ACC112 (cell line): Measurements from ENCODE around the gene ANO4.
"Not testable (repeated sequence)": the region's sequence is repeated elsewhere in the genome, so short reads cannot be mapped to it uniquely, and the experiment has no call there.

Experiments
- H2AFZ ChIP-seq: fragments of 200-600 bp; sonication (generic); one replicate; pipeline ENCODE4 v1.6.0; 2017; ENCODE audit warnings: antibody characterized with exemption, low read length; ENCODE audit not compliant: unreplicated experiment
- H3K27ac ChIP-seq: fragments of 200-600 bp; sonication (generic); 2 replicates; pipeline ENCODE4 v1.5.1; 2014; ENCODE audit warnings: low read depth, mild to moderate bottlenecking, antibody characterized with exemption, low read length, moderate library complexity
- H3K27me3 ChIP-seq: fragments of 200-600 bp; sonication (generic); 2 replicates; pipeline ENCODE4 v1.6.1; 2014; ENCODE audit warnings: mild to moderate bottlenecking, antibody characterized with exemption, low read length, moderate library complexity, mixed read lengths; ENCODE audit not compliant: insufficient read depth
- H3K36me3 ChIP-seq: fragments of 200-600 bp; sonication (generic); 2 replicates; pipeline ENCODE4 v1.6.1; 2016; ENCODE audit warnings: mild to moderate bottlenecking, antibody characterized with exemption, low read length, moderate library complexity, mixed read lengths; ENCODE audit not compliant: insufficient read depth
- H3K4me1 ChIP-seq: fragments of 200-600 bp; sonication (generic); one replicate; pipeline ENCODE4 v1.6.1; 2016; ENCODE audit warnings: low read length, mixed read lengths; ENCODE audit not compliant: insufficient read depth, unreplicated experiment, control insufficient read depth
- H3K4me3 ChIP-seq: fragments of 200-600 bp; sonication (generic); 2 replicates; pipeline ENCODE4 v1.5.1; 2014; ENCODE audit warnings: mild to moderate bottlenecking, low read depth, low read length
- H3K79me2 ChIP-seq: fragments of 200-600 bp; sonication (generic); one replicate; pipeline ENCODE4 v1.6.0; 2016; ENCODE audit warnings: low read length; ENCODE audit not compliant: control insufficient read depth, unreplicated experiment, insufficient read depth

ANO4 gene

GRCh38 chr12:101053203-101053602, 258.6 kb downstream of the ANO4 start:
- Histone ChIP-seq H3K4me3 (no peak overlapping the region), H3K4me1 (peaks cover 10% of the 10 kb centered on the region), H3K36me3 (no peaks in the 10 kb centered on the region), H3K27me3 (no peaks in the 10 kb centered on the region), H2AFZ (no peak overlapping the region), H3K27ac (no peak overlapping the region), H3K79me2 (no peaks in the 10 kb centered on the region)

- no peaks in the 10 kb centered on the region for H3K36me3 ChIP-seq
- no peaks in the 10 kb centered on the region for H3K27me3 ChIP-seq
- peaks cover 10% of the 10 kb centered on the region for H3K4me1 ChIP-seq
These were observed 261.4 kb downstream of the ANO4 start for GRCh38 chr12:101055940-101056339.

GRCh38 chr12:101062508-101062907, 267.9 kb downstream of the ANO4 start:
- H3K27me3 ChIP-seq, H3K36me3 ChIP-seq: not testable (repeated sequence)

More at GRCh38 chr12:101055940-101056339, 261.4 kb downstream of the ANO4 start:
- H3K79me2 ChIP-seq, result no peaks in the 10 kb centered on the region
- H3K4me3 ChIP-seq, result no peak overlapping the region
- no peak overlapping the region for H3K27ac ChIP-seq
- no peak overlapping the region for H2AFZ ChIP-seq

GRCh38 chr12:101064721-101065120, 270.1 kb downstream of the ANO4 start:
- H3K79me2 ChIP-seq, result no peaks in the 10 kb centered on the region
- no peak overlapping the region for H2AFZ ChIP-seq
- no peak overlapping the region for H3K4me3 ChIP-seq
- no peaks in the 10 kb centered on the region for H3K27me3 ChIP-seq
- no peaks in the 10 kb centered on the region for H3K4me1 ChIP-seq
- no peaks in the 10 kb centered on the region for H3K36me3 ChIP-seq
- no peak overlapping the region for H3K27ac ChIP-seq

More at GRCh38 chr12:101062508-101062907, 267.9 kb downstream of the ANO4 start:
- H3K27ac ChIP-seq, H2AFZ ChIP-seq, H3K79me2 ChIP-seq, H3K4me3 ChIP-seq, H3K4me1 ChIP-seq: not testable (repeated sequence)

GRCh38 chr12:101066489-101066888, 271.9 kb downstream of the ANO4 start:
- Histone ChIP-seq H3K79me2 (no peaks in the 10 kb centered on the region), H3K4me1 (no peaks in the 10 kb centered on the region), H3K36me3 (no peaks in the 10 kb centered on the region)

GRCh38 chr12:101068402-101068801, 273.8 kb downstream of the ANO4 start:
- Histone ChIP-seq H3K4me1 (no peaks in the 10 kb centered on the region), H3K79me2 (no peaks in the 10 kb centered on the region), H3K4me3 (no peak overlapping the region), H3K27me3 (no peaks in the 10 kb centered on the region), H2AFZ (no peak overlapping the region), H3K36me3 (no peaks in the 10 kb centered on the region), H3K27ac (no peak overlapping the region)

More at GRCh38 chr12:101066489-101066888, 271.9 kb downstream of the ANO4 start:
- no peak overlapping the region for H3K4me3 ChIP-seq
- H3K27ac ChIP-seq, result no peak overlapping the region
- H2AFZ ChIP-seq, result no peak overlapping the region
- H3K27me3 ChIP-seq, result no peaks in the 10 kb centered on the region

- Histone ChIP-seq H2AFZ (no peak overlapping the region), H3K27me3 (no peaks in the 10 kb centered on the region), H3K27ac (no peak overlapping the region), H3K36me3 (no peaks in the 10 kb centered on the region), H3K4me3 (no peak overlapping the region), H3K4me1 (no peaks in the 10 kb centered on the region), H3K79me2 (no peaks in the 10 kb centered on the region)
These were observed 274.3 kb downstream of the ANO4 start for GRCh38 chr12:101068836-101069235.

- no peaks in the 10 kb centered on the region for H3K27me3 ChIP-seq
- H3K36me3 ChIP-seq, result no peaks in the 10 kb centered on the region
- H3K4me1 ChIP-seq, result no peaks in the 10 kb centered on the region
- no peak overlapping the region for H3K4me3 ChIP-seq
- H3K27ac ChIP-seq, result no peak overlapping the region
- H2AFZ ChIP-seq, result no peak overlapping the region
- no peaks in the 10 kb centered on the region for H3K79me2 ChIP-seq
These were observed 280.5 kb downstream of the ANO4 start for GRCh38 chr12:101074940-101075680.

GRCh38 chr12:101076921-101077320, 282.3 kb downstream of the ANO4 start:
- no peaks in the 10 kb centered on the region for H3K36me3 ChIP-seq
- no peak overlapping the region for H3K4me3 ChIP-seq
- no peak overlapping the region for H3K27ac ChIP-seq
- H3K4me1 ChIP-seq, result no peaks in the 10 kb centered on the region
- H3K79me2 ChIP-seq, result no peaks in the 10 kb centered on the region
- H3K27me3 ChIP-seq, result no peaks in the 10 kb centered on the region
- H2AFZ ChIP-seq, result no peak overlapping the region

GRCh38 chr12:101077791-101078528, 283.4 kb downstream of the ANO4 start:
- no peaks in the 10 kb centered on the region for H3K79me2 ChIP-seq
- H2AFZ ChIP-seq, result no peak overlapping the region
- H3K27ac ChIP-seq, result no peak overlapping the region
- H3K27me3 ChIP-seq, result no peaks in the 10 kb centered on the region
- H3K36me3 ChIP-seq, result no peaks in the 10 kb centered on the region
- no peaks in the 10 kb centered on the region for H3K4me1 ChIP-seq
- H3K4me3 ChIP-seq, result no peak overlapping the region
